GM12891 (cell line): ENCODE measurements around the gene HSD3B2.

Source experiments
- DNase-seq: peaks from one replicate; pipeline ENCODE4 v3.0.0; 2011; ENCODE audit warnings: low spot score; ENCODE audit not compliant: insufficient read length
- FAIRE-seq: peaks from 2 replicates; lab custom pipeline; 2011; peaks lifted over from hg19 to GRCh38; lab: Jason Lieb, UNC
- PAX5 ChIP-seq: IDR thresholded peaks from 2 replicates; pipeline ENCODE4 v1.6.1; 2011; ENCODE audit warnings: low read length, moderate library complexity, mild to moderate bottlenecking; ENCODE audit not compliant: insufficient read depth, severe bottlenecking
- POLR2A ChIP-seq: IDR thresholded peaks from 2 replicates; pipeline ENCODE4 v1.6.1; 2011; ENCODE audit warnings: low read depth, low read length, control low read depth
- POLR2AphosphoS5 ChIP-seq: IDR thresholded peaks from 2 replicates; pipeline ENCODE4 v1.6.1; 2011; ENCODE audit warnings: low read depth, low read length, control low read depth
- POU2F2 ChIP-seq: IDR thresholded peaks from 2 replicates; pipeline ENCODE4 v1.6.1; 2011; ENCODE audit warnings: low read depth, mild to moderate bottlenecking, control low read depth, low read length, moderate library complexity
- SPI1 ChIP-seq: IDR thresholded peaks from 2 replicates; pipeline ENCODE4 v1.6.1; 2011; ENCODE audit warnings: low read depth, low read length, control low read depth
- TAF1 ChIP-seq: IDR thresholded peaks from 2 replicates; pipeline ENCODE4 v1.6.1; 2011; ENCODE audit warnings: low read depth, low read length, control low read depth

HSD3B2 gene

GRCh38 chr1:119394085-119394484 is 20.9 kb upstream of the HSD3B2 start:
- no peak for TF ChIP-seq POLR2A
- no peak for TF ChIP-seq PAX5
- no peak for TF ChIP-seq POU2F2
- FAIRE-seq (no peak), DNase-seq (no peak)

- TF ChIP-seq POLR2A (no peak), TAF1 (no peak), POLR2AphosphoS5 (no peak), SPI1 (no peak), POU2F2 (no peak), PAX5 (no peak)
- DNase-seq (no peak), FAIRE-seq (no peak)
Observed at GRCh38 chr1:119396982-119397381, 18.0 kb upstream of the HSD3B2 start.

- FAIRE-seq (no peak), DNase-seq (no peak)
- no peak for TF ChIP-seq TAF1
- TF ChIP-seq POLR2AphosphoS5: no peak
- no peak for TF ChIP-seq POLR2A
- TF ChIP-seq PAX5: no peak
- TF ChIP-seq POU2F2: no peak
- TF ChIP-seq SPI1: no peak
Observed at GRCh38 chr1:119397986-119398385, 17.0 kb upstream of the HSD3B2 start.

- DNase-seq: no peak
- TF ChIP-seq POU2F2: no peak
- no peak for TF ChIP-seq TAF1
- no peak for TF ChIP-seq SPI1
- no peak for TF ChIP-seq POLR2AphosphoS5
- no peak for TF ChIP-seq POLR2A
- TF ChIP-seq PAX5: no peak
- FAIRE-seq: no peak
Observed at GRCh38 chr1:119404736-119405135, 10.2 kb upstream of the HSD3B2 start.

- no peak for TF ChIP-seq POU2F2
- no peak for TF ChIP-seq SPI1
- no peak for TF ChIP-seq TAF1
- TF ChIP-seq POLR2AphosphoS5: no peak
- no peak for TF ChIP-seq POLR2A
- no peak for TF ChIP-seq PAX5
- DNase-seq (no peak), FAIRE-seq (no peak)
Observed at GRCh38 chr1:119409731-119410130, 5.2 kb upstream of the HSD3B2 start.

GRCh38 chr1:119410961-119411360 is 4.0 kb upstream of the HSD3B2 start:
- FAIRE-seq: no peak
- TF ChIP-seq POLR2AphosphoS5 (no peak), POLR2A (no peak), SPI1 (no peak), PAX5 (no peak), POU2F2 (no peak), TAF1 (no peak)

GRCh38 chr1:119416006-119416640 is 1.2 kb downstream of the HSD3B2 start:
- TF ChIP-seq SPI1: no peak
- no peak for TF ChIP-seq TAF1
- TF ChIP-seq PAX5: no peak
- no peak for TF ChIP-seq POLR2AphosphoS5
- TF ChIP-seq POU2F2: no peak
- TF ChIP-seq POLR2A: no peak
- FAIRE-seq (no peak), DNase-seq (no peak)

More at GRCh38 chr1:119410961-119411360, 4.0 kb upstream of the HSD3B2 start:
- DNase-seq: no peak

- TF ChIP-seq POLR2A (no peak), POLR2AphosphoS5 (no peak), POU2F2 (no peak), PAX5 (no peak), TAF1 (no peak), SPI1 (no peak)
- FAIRE-seq: no peak
- DNase-seq: no peak
Observed at GRCh38 chr1:119419109-119419508, 4.2 kb downstream of the HSD3B2 start.

GRCh38 chr1:119420638-119421037 is 5.7 kb downstream of the HSD3B2 start:
- FAIRE-seq (no peak), DNase-seq (no peak)
- no peak for TF ChIP-seq TAF1
- TF ChIP-seq POLR2AphosphoS5: no peak
- no peak for TF ChIP-seq PAX5
- no peak for TF ChIP-seq SPI1
- no peak for TF ChIP-seq POLR2A
- TF ChIP-seq POU2F2: no peak

GRCh38 chr1:119422631-119423030 is 7.7 kb downstream of the HSD3B2 start:
- no peak for TF ChIP-seq POU2F2
- no peak for TF ChIP-seq SPI1
- no peak for TF ChIP-seq POLR2A
- no peak for TF ChIP-seq POLR2AphosphoS5
- TF ChIP-seq PAX5: no peak
- no peak for TF ChIP-seq TAF1
- DNase-seq (no peak), FAIRE-seq (no peak)

- TF ChIP-seq SPI1: no peak
- TF ChIP-seq TAF1: no peak
- TF ChIP-seq POU2F2: no peak
- no peak for TF ChIP-seq POLR2A
- TF ChIP-seq POLR2AphosphoS5: no peak
- TF ChIP-seq PAX5: no peak
- FAIRE-seq (no peak), DNase-seq (no peak)
Observed at GRCh38 chr1:119428991-119429390, 14.0 kb downstream of the HSD3B2 start.
